DMS 273 treated with DMSO at 0.1 percent for 48 hours (cell line): ENCODE data around the gene PRELID3B.

Experiments
- DNase-seq: peaks from one replicate; lab custom pipeline; 2025; lab: John Stamatoyannopoulos, UW

PRELID3B gene

GRCh38 chr20:58994390-58995159 lies 48.0 kb downstream of the PRELID3B start:
- DNase-seq = no peak

- DNase-seq = no peak
Observed at GRCh38 chr20:58993332-58994248, 49.0 kb downstream of the PRELID3B start.

GRCh38 chr20:58992911-58993310 lies 49.7 kb downstream of the PRELID3B start:
- no peak for DNase-seq

- DNase-seq = no peak
Observed at GRCh38 chr20:58991715-58992114, 50.9 kb downstream of the PRELID3B start.

- no peak for DNase-seq
Observed at GRCh38 chr20:58990651-58991445, 51.7 kb downstream of the PRELID3B start.

GRCh38 chr20:58989196-58989595 lies 53.4 kb downstream of the PRELID3B start:
- DNase-seq = no peak

GRCh38 chr20:58988565-58988882 lies 54.1 kb downstream of the PRELID3B start:
- no peak for DNase-seq

- DNase-seq = no peak
Observed at GRCh38 chr20:58987790-58988564, 54.6 kb downstream of the PRELID3B start.

- DNase-seq = no peak
Observed at GRCh38 chr20:58986968-58987517, 55.5 kb downstream of the PRELID3B start.

- no peak for DNase-seq
Observed at GRCh38 chr20:58986286-58986967, 56.2 kb downstream of the PRELID3B start.

GRCh38 chr20:58985656-58986055 lies 56.9 kb downstream of the PRELID3B start:
- no peak for DNase-seq

- DNase-seq = no peak
Observed at GRCh38 chr20:58984691-58985090, 57.9 kb downstream of the PRELID3B start.
